IMR-90 (cell line): ENCODE measurements around the gene EIF5A. TPM values are rescaled to one million over a fixed set of nuclear protein-coding genes. Genes with fewer than 3 reads are reported as not detected.
"Not testable (repeated sequence)": the region's sequence is repeated elsewhere in the genome, so short reads cannot be mapped to it uniquely, and the experiment has no call there.

Experiments
- ATAC-seq: fragments of 200-7000 bp; cut with Tn5 transposase; 2 replicates; pipeline ENCODE4 v1.9.1; 2020; ENCODE audit warnings: low read depth, mild to moderate bottlenecking, moderate library complexity
- BruUV-seq: library from RNA; stranded (reverse); fragments of 400-500 nt; replicated peaks from 2 replicates; lab custom pipeline; 2021; lab: Mats Ljungman, UMichigan
- CTCF ChIA-PET: fragments of 300-600 bp; formaldehyde crosslinking; extraction: SDS; loops from one replicate; lab custom pipeline; 2021; ENCODE audit warnings: antibody characterized with exemption; lab: Yijun Ruan, JAX
- POLR2A ChIA-PET: fragments of 300-600 bp; sonication (Branson Sonifier 250); formaldehyde crosslinking; loops from one replicate; lab custom pipeline; 2022; ENCODE audit warnings: antibody characterized with exemption; ENCODE audit not compliant: unreplicated experiment; lab: Charles Lee
- DNase-seq: peaks from one replicate; pipeline ENCODE4 v3.0.0; 2013
- H2AFZ ChIP-seq: replicated peaks from 2 replicates; pipeline ENCODE3; 2013; ENCODE audit warnings: low read length, mild to moderate bottlenecking; ENCODE audit not compliant: poor library complexity
- H2AK5ac ChIP-seq: 2 replicates; pipeline ENCODE4 v1.6.1; 2013; ENCODE audit warnings: low read depth, low read length, inconsistent platforms
- H2AK9ac ChIP-seq: replicated peaks from 2 replicates; pipeline ENCODE3; 2013; ENCODE audit warnings: mild to moderate bottlenecking, low read depth, low read length, moderate library complexity; ENCODE audit not compliant: poor library complexity
- H2BK120ac ChIP-seq: 2 replicates; pipeline ENCODE4 v1.6.1; 2013; ENCODE audit warnings: low read depth, low read length, inconsistent platforms
- H2BK15ac ChIP-seq: 3 replicates; pipeline ENCODE4 v1.6.1; 2013; ENCODE audit warnings: low read depth, low read length, inconsistent platforms
- H2BK20ac ChIP-seq: 2 replicates; pipeline ENCODE4 v1.6.1; 2013; ENCODE audit warnings: low read depth, mild to moderate bottlenecking, inconsistent platforms, low read length, moderate library complexity
- H2BK5ac ChIP-seq: 2 replicates; pipeline ENCODE4 v1.6.1; 2013; ENCODE audit warnings: mild to moderate bottlenecking, low read depth, low read length, inconsistent platforms; ENCODE audit not compliant: poor library complexity, severe bottlenecking
- H3K14ac ChIP-seq: replicated peaks from 2 replicates; pipeline ENCODE4 v1.6.1; 2013; ENCODE audit warnings: low read depth, low read length, inconsistent platforms
- H3K18ac ChIP-seq: 2 replicates; pipeline ENCODE4 v1.6.1; 2013; ENCODE audit warnings: low read depth, low read length, control low read depth
- H3K23ac ChIP-seq: 2 replicates; pipeline ENCODE4 v1.6.1; 2013; ENCODE audit warnings: low read depth, low read length, inconsistent platforms
- H3K27ac ChIP-seq: 2 replicates; pipeline ENCODE4 v1.5.1; 2013; ENCODE audit warnings: mild to moderate bottlenecking, control low read depth, low read length; ENCODE audit not compliant: insufficient read depth
- H3K27me3 ChIP-seq: 2 replicates; pipeline ENCODE4 v1.6.1; 2013; ENCODE audit warnings: low read length; ENCODE audit not compliant: control insufficient read depth, insufficient read depth
- H3K36me3 ChIP-seq: 2 replicates; pipeline ENCODE4 v1.6.1; 2013; ENCODE audit warnings: low read length, mixed read lengths; ENCODE audit not compliant: control insufficient read depth, insufficient read depth
- H3K4ac ChIP-seq: 2 replicates; pipeline ENCODE4 v1.6.1; 2013; ENCODE audit warnings: low read depth, low read length, inconsistent platforms
- H3K4me1 ChIP-seq: 2 replicates; pipeline ENCODE4 v1.6.1; 2013; ENCODE audit warnings: low read length, mixed read lengths; ENCODE audit not compliant: control insufficient read depth, insufficient read depth
- H3K4me2 ChIP-seq: 2 replicates; pipeline ENCODE4 v1.6.1; 2013; ENCODE audit warnings: low read depth, mild to moderate bottlenecking, control low read depth, low read length, moderate library complexity
- H3K4me3 ChIP-seq: 2 replicates; pipeline ENCODE4 v1.5.1; 2013; ENCODE audit warnings: low read depth, mild to moderate bottlenecking, control low read depth, low read length, moderate library complexity; ENCODE audit not compliant: insufficient read depth
- H3K56ac ChIP-seq: 2 replicates; pipeline ENCODE4 v1.6.1; 2013; ENCODE audit warnings: low read length, inconsistent platforms; ENCODE audit not compliant: insufficient read depth; ENCODE audit errors: extremely low read depth
- H3K79me1 ChIP-seq, 2 experiments: 2 replicates each; pipeline ENCODE4 v1.6.1; 2013; ENCODE audit warnings: low read length in 2 of 2, inconsistent platforms in 1 of 2, low read depth in 1 of 2
- H3K9ac ChIP-seq: 2 replicates; pipeline ENCODE4 v1.6.1; 2013; ENCODE audit warnings: low read depth, low read length, control low read depth
- H3K9me1 ChIP-seq: 2 replicates; pipeline ENCODE4 v1.6.1; 2013; ENCODE audit warnings: low read length, inconsistent platforms; ENCODE audit not compliant: insufficient read depth
- H3K9me3 ChIP-seq: 2 replicates; pipeline ENCODE4 v1.6.1; 2013; ENCODE audit warnings: low read length; ENCODE audit not compliant: control insufficient read depth, insufficient read depth
- H4K20me1 ChIP-seq: 2 replicates; pipeline ENCODE4 v1.6.1; 2013; ENCODE audit warnings: low read length, inconsistent platforms; ENCODE audit not compliant: insufficient read depth
- H4K5ac ChIP-seq: 2 replicates; pipeline ENCODE4 v1.6.1; 2013; ENCODE audit warnings: mild to moderate bottlenecking, low read depth, low read length, control low read depth
- H4K8ac ChIP-seq, 2 experiments: 2 replicates each; pipeline ENCODE4 v1.6.1; 2013; ENCODE audit warnings: low read depth in 2 of 2, low read length in 2 of 2, control low read depth in 1 of 2, inconsistent platforms in 1 of 2
- H4K91ac ChIP-seq: 2 replicates; pipeline ENCODE4 v1.6.1; 2013; ENCODE audit warnings: low read depth, low read length, inconsistent platforms; ENCODE audit not compliant: insufficient read depth
- WGBS, 2 experiments: methylation state at CpG; one replicate each; pipeline versions ENCODE4 v1.1.5 to v1.1.7; 2013; ENCODE audit warnings: missing lambda C conversion rate in 2 of 2; ENCODE audit not compliant: insufficient read length in 1 of 2; ENCODE audit errors: extremely low coverage in 2 of 2; 5-methylcytosine and 5-hydroxymethylcytosine counted together
- dilution Hi-C: fragments of 300-500 bp; cut with HindIII; formaldehyde crosslinking; loops from one replicate; pipeline ENCODE4 v1.14.3; 2018; ENCODE audit warnings: low sequenced_read_pairs; ENCODE audit not compliant: unreplicated experiment
- in situ Hi-C: fragments of 300-500 bp; cut with MboI; formaldehyde crosslinking; loops from 3 replicates; pipeline ENCODE4 v1.14.3; 2019; ENCODE audit warnings: low sequenced_read_pairs, inconsistent platforms, mixed read lengths
- intact Hi-C: fragments of 100-400 bp; cut with micrococcal nuclease; formaldehyde crosslinking; loops from 2 replicates; pipeline ENCODE4 v1.10.0; 2022
- polyA plus RNA-seq, 3 experiments: library from polyadenylated mRNA; depleted of rRNA; stranded (reverse); fragments of >200 nt; gene quantifications; 2 replicates each; pipeline ENCODE4 v1.2.3, GENCODE V29; 2012; ENCODE audit warnings: low replicate concordance in 1 of 3
- total RNA-seq: library from RNA; depleted of rRNA; stranded (reverse); fragments of >200 nt; gene quantifications from 2 replicates; pipeline ENCODE4 v1.2.3, GENCODE V29; 2012

EIF5A gene
- total and polyA plus RNA-seq, 2 of the 4 experiments (the other 2 are of a cell fraction), result 782 to 883 TPM

DNA sequence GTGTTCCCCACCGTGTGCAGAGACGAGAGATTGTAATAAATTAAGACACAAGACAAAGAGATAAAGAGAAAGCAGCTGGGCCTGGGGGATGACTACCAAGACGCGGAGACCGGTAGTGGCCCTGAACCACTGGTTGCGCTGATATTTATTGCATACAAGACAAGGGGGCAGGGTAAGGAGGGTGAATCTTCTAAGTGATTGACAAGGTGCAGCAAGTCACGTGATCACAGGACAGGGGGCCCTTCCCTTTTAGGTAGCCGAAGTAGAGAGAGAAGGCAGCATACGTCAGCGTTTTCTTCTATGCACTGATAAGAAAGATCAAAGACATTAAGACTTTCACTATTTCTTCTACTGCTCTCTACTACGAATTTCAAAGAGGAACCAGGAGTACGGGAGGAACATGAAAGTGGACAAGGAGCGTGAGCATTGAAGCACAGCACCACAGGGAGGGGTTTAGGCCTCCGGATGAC lies 25.2 kb downstream of the EIF5A start:
- H2AK5ac ChIP-seq, BruUV-seq, H2BK120ac ChIP-seq, POLR2A ChIA-PET, H3K4ac ChIP-seq, intact Hi-C loops, H2BK5ac ChIP-seq, DNase-seq, CTCF ChIA-PET, H4K91ac ChIP-seq, H3K4me3 ChIP-seq, H3K9me3 ChIP-seq, H3K56ac ChIP-seq, H3K4me2 ChIP-seq, H3K4me1 ChIP-seq, H3K14ac ChIP-seq, H4K5ac ChIP-seq, H3K18ac ChIP-seq, H3K9ac ChIP-seq, H2AFZ ChIP-seq, H3K36me3 ChIP-seq, dilution Hi-C loops, H3K23ac ChIP-seq, H2AK9ac ChIP-seq, H3K27me3 ChIP-seq, H2BK15ac ChIP-seq, H4K8ac ChIP-seq, ATAC-seq, H4K20me1 ChIP-seq, H2BK20ac ChIP-seq, H3K9me1 ChIP-seq, H3K27ac ChIP-seq: not testable (repeated sequence)
- H3K79me1 ChIP-seq, result peaks cover 10 to 13% of the 10 kb centered on the region in 2 experiments; a peak in 3 of 4 replicates
- WGBS, 2 experiments, result 57% methylated on average over 7 of the region's 14 CpGs; no CpG with 5 or more reads in 1 of the 2 experiments
- in situ Hi-C loops, result loop anchor here (5.0 kb wide), 1 partner anchor 55 kb away; no protein-coding TSS in a partner anchor
